Left forelimb (tissue), 1 donor: ENCODE data around the gene SFI1.
"Not testable (repeated sequence)": the region's sequence is repeated elsewhere in the genome, so short reads cannot be mapped to it uniquely, and the experiment has no call there.

ENCODE experiments used
- DNase-seq: peaks from one replicate; pipeline ENCODE4 v3.0.0-alpha.2; 2018; ENCODE audit warnings: low spot score

Gene SFI1

GRCh38 chr22:31493355-31493754 lies 3.0 kb upstream of the SFI1 start:
- DNase-seq = not testable (repeated sequence)

GRCh38 chr22:31495343-31495742 lies 993 bp upstream of the SFI1 start:
- DNase-seq = no peak

GRCh38 chr22:31496735-31497146 lies 405 bp downstream of the SFI1 start:
- DNase-seq = no peak

- no peak for DNase-seq
Measured at GRCh38 chr22:31497148-31497938, 1.0 kb downstream of the SFI1 start.

GRCh38 chr22:31501738-31502137 lies 5.4 kb downstream of the SFI1 start:
- DNase-seq = no peak

GRCh38 chr22:31503211-31503964 lies 7.1 kb downstream of the SFI1 start:
- DNase-seq = no peak

GRCh38 chr22:31504282-31504681 lies 7.9 kb downstream of the SFI1 start:
- DNase-seq = no peak

GRCh38 chr22:31507517-31507916 lies 11.2 kb downstream of the SFI1 start:
- not testable (repeated sequence) for DNase-seq

- DNase-seq = no peak
Measured at GRCh38 chr22:31508536-31508935, 12.2 kb downstream of the SFI1 start.

GRCh38 chr22:31509061-31509762 lies 12.9 kb downstream of the SFI1 start:
- no peak for DNase-seq

- no peak for DNase-seq
Measured at GRCh38 chr22:31520051-31520450, 23.7 kb downstream of the SFI1 start.

GRCh38 chr22:31524132-31524531 lies 27.8 kb downstream of the SFI1 start:
- not testable (repeated sequence) for DNase-seq

- no peak for DNase-seq
Measured at GRCh38 chr22:31526270-31526669, 29.9 kb downstream of the SFI1 start.

- no peak for DNase-seq
Measured at GRCh38 chr22:31530823-31531195, 34.5 kb downstream of the SFI1 start.

GRCh38 chr22:31532060-31532459 lies 35.7 kb downstream of the SFI1 start:
- no peak for DNase-seq

GRCh38 chr22:31533374-31533773 lies 37.0 kb downstream of the SFI1 start:
- DNase-seq = no peak

GRCh38 chr22:31537019-31537535 lies 40.7 kb downstream of the SFI1 start:
- no peak for DNase-seq

- DNase-seq = no peak
Measured at GRCh38 chr22:31538815-31539214, 42.5 kb downstream of the SFI1 start.

- not testable (repeated sequence) for DNase-seq
Measured at GRCh38 chr22:31540166-31540565, 43.8 kb downstream of the SFI1 start.

- no peak for DNase-seq
Measured at GRCh38 chr22:31540966-31541365, 44.6 kb downstream of the SFI1 start.

- DNase-seq = no peak
Measured at GRCh38 chr22:31544481-31545480, 48.4 kb downstream of the SFI1 start.
